ENCODE measurements around the gene RASGRF2.

Gene RASGRF2

GRCh38 chr5:81204205-81204604, 244.0 kb downstream of the RASGRF2 start:
- H3K4me3 ChIP-seq (ENCODE audit: low read depth, low read length) = no peak overlapping the region
- DNase-seq (ENCODE audit: low read depth) = no peak

GRCh38 chr5:81205058-81205457, 244.9 kb downstream of the RASGRF2 start:
- peak; percentile 7; the same call in 1 of the 2 replicates for TF ChIP-seq CTCF (IDR thresholded peaks at IDR 0.05; ENCODE audit: control insufficient read depth, extremely low read depth, insufficient read depth)
- H3K4me3 ChIP-seq (ENCODE audit: low read depth, low read length) = no peak overlapping the region
- no peak for DNase-seq (ENCODE audit: low read depth)

More at GRCh38 chr5:81204205-81204604, 244.0 kb downstream of the RASGRF2 start:
- no peak for TF ChIP-seq CTCF (IDR thresholded peaks at IDR 0.05; ENCODE audit: control insufficient read depth, extremely low read depth, insufficient read depth)

GRCh38 chr5:81207009-81207408, 246.8 kb downstream of the RASGRF2 start:
- H3K4me3 ChIP-seq (ENCODE audit: low read depth, low read length) = no peak overlapping the region
- peak; percentile 49 for TF ChIP-seq CTCF (IDR thresholded peaks at IDR 0.05; ENCODE audit: control insufficient read depth, extremely low read depth, insufficient read depth)
- no peak for DNase-seq (ENCODE audit: low read depth)

- DNase-seq (ENCODE audit: low read depth) = no peak
- H3K4me3 ChIP-seq (ENCODE audit: low read depth, low read length) = no peak overlapping the region
- TF ChIP-seq CTCF (IDR thresholded peaks at IDR 0.05; ENCODE audit: control insufficient read depth, extremely low read depth, insufficient read depth) = no peak
Observed at GRCh38 chr5:81208904-81209303, 248.7 kb downstream of the RASGRF2 start.

- TF ChIP-seq CTCF (IDR thresholded peaks at IDR 0.05; ENCODE audit: control insufficient read depth, extremely low read depth, insufficient read depth) = no peak
- DNase-seq (ENCODE audit: low read depth) = no peak
- no peak overlapping the region for H3K4me3 ChIP-seq (ENCODE audit: low read depth, low read length)
Observed at GRCh38 chr5:81209386-81209785, 249.2 kb downstream of the RASGRF2 start.

GRCh38 chr5:81209869-81210493, 249.8 kb downstream of the RASGRF2 start:
- no peak for TF ChIP-seq CTCF (IDR thresholded peaks at IDR 0.05; ENCODE audit: control insufficient read depth, extremely low read depth, insufficient read depth)
- H3K4me3 ChIP-seq (ENCODE audit: low read depth, low read length) = no peak overlapping the region
- DNase-seq (ENCODE audit: low read depth) = no peak

GRCh38 chr5:81212211-81212751, 252.1 kb downstream of the RASGRF2 start:
- no peak overlapping the region for H3K4me3 ChIP-seq (ENCODE audit: low read depth, low read length)

More at GRCh38 chr5:81212211-81212751, 252.1 kb downstream of the RASGRF2 start:
- no peak for TF ChIP-seq CTCF (IDR thresholded peaks at IDR 0.05; ENCODE audit: control insufficient read depth, extremely low read depth, insufficient read depth)
- DNase-seq (ENCODE audit: low read depth) = no peak
